Endometrial microvascular endothelial cells (primary cell): ENCODE measurements around the gene FADD. TPM values are rescaled to one million over a fixed set of nuclear protein-coding genes. Genes with fewer than 3 reads are reported as not detected.

Source experiments
- in situ Hi-C: cut with HindIII; loops from 2 replicates; pipeline ENCODE4 v1.10.0; 2017; ENCODE audit warnings: low sequenced_read_pairs, low pct_unique_long_range_greater_than_20kb; ENCODE audit errors: inconsistent ontology term
- total RNA-seq: library from RNA; depleted of rRNA; stranded (reverse); fragments of >200 nt; gene quantifications from one replicate; pipeline ENCODE4 v1.2.3, GENCODE V29; 2015; ENCODE audit errors: inconsistent ontology term

Gene FADD
- total RNA-seq, 1 donor from 2014 or later: 31.0 TPM

- in situ Hi-C loops: loop anchor here (25.0 kb wide), 1 partner anchor 265 kb away; no protein-coding TSS in a partner anchor
Observed at GRCh38 chr11:70176940-70177689, 26.0 kb upstream of the FADD start.

GRCh38 chr11:70180906-70181305 is 22.2 kb upstream of the FADD start:
- in situ Hi-C loops: loop anchor here (25.0 kb wide), 1 partner anchor 269 kb away; no protein-coding TSS in a partner anchor

GRCh38 chr11:70182266-70182665 is 20.8 kb upstream of the FADD start:
- in situ Hi-C loops: loop anchor here (25.0 kb wide), 1 partner anchor 270 kb away; no protein-coding TSS in a partner anchor

- in situ Hi-C loops: loop anchor here (25.0 kb wide), 1 partner anchor 271 kb away; no protein-coding TSS in a partner anchor
Observed at GRCh38 chr11:70183032-70183431, 20.1 kb upstream of the FADD start.

GRCh38 chr11:70183483-70184176 is 19.5 kb upstream of the FADD start:
- in situ Hi-C loops: loop anchor here (25.0 kb wide), 1 partner anchor 271 kb away; no protein-coding TSS in a partner anchor

- in situ Hi-C loops: loop anchor here (25.0 kb wide), 1 partner anchor 272 kb away; no protein-coding TSS in a partner anchor
Observed at GRCh38 chr11:70184396-70184795, 18.7 kb upstream of the FADD start.

- in situ Hi-C loops: loop anchor here (25.0 kb wide), 1 partner anchor 273 kb away; no protein-coding TSS in a partner anchor
Observed at GRCh38 chr11:70185348-70186055, 17.6 kb upstream of the FADD start.

GRCh38 chr11:70186420-70186819 is 16.7 kb upstream of the FADD start:
- in situ Hi-C loops: loop anchor here (25.0 kb wide), 1 partner anchor 274 kb away; no protein-coding TSS in a partner anchor

- in situ Hi-C loops: loop anchor here (25.0 kb wide), 1 partner anchor 275 kb away; no protein-coding TSS in a partner anchor
Observed at GRCh38 chr11:70186936-70187335, 16.2 kb upstream of the FADD start.

- in situ Hi-C loops: loop anchor here (25.0 kb wide), 1 partner anchor 275 kb away; no protein-coding TSS in a partner anchor
Observed at GRCh38 chr11:70187771-70188170, 15.3 kb upstream of the FADD start.

- in situ Hi-C loops: loop anchor here (25.0 kb wide), 1 partner anchor 277 kb away; no protein-coding TSS in a partner anchor
Observed at GRCh38 chr11:70189622-70190021, 13.5 kb upstream of the FADD start.

GRCh38 chr11:70191495-70192140 is 11.5 kb upstream of the FADD start:
- in situ Hi-C loops: loop anchor here (25.0 kb wide), 1 partner anchor 279 kb away; no protein-coding TSS in a partner anchor

- in situ Hi-C loops: loop anchor here (25.0 kb wide), 1 partner anchor 281 kb away; no protein-coding TSS in a partner anchor
Observed at GRCh38 chr11:70192666-70193410, 10.3 kb upstream of the FADD start.

- in situ Hi-C loops: loop anchor here (25.0 kb wide), 1 partner anchor 281 kb away; no protein-coding TSS in a partner anchor
Observed at GRCh38 chr11:70193411-70194292, 9.4 kb upstream of the FADD start.

GRCh38 chr11:70194792-70195791 is 8.0 kb upstream of the FADD start:
- in situ Hi-C loops: loop anchor here (25.0 kb wide), 1 partner anchor 283 kb away; no protein-coding TSS in a partner anchor
